B cell (primary cell): ENCODE results near the gene IFI35. TPM values are rescaled to one million over a fixed set of nuclear protein-coding genes. Genes with fewer than 3 reads are reported as not detected.
A peak's percentile ranks its signal among the peaks of the same experiment; 100 is the strongest.

Experiments used
- ATAC-seq: fragments of 200-7000 bp; cut with Tn5 transposase; one replicate; pipeline ENCODE4 v1.10.0; 2021; ENCODE audit warnings: low read depth, mild to moderate bottlenecking, moderate number of reproducible peaks, moderate library complexity
- CTCF ChIA-PET: fragments of 350-600 bp; sonication (Branson Sonifier 250); formaldehyde crosslinking; loops from one replicate; lab custom pipeline; 2021; ENCODE audit warnings: antibody characterized with exemption, inconsistent platforms; lab: Charles Lee
- POLR2A ChIA-PET: fragments of 350-600 bp; sonication (Branson Sonifier 250); formaldehyde crosslinking; loops from one replicate; lab custom pipeline; 2021; ENCODE audit warnings: antibody characterized with exemption; lab: Charles Lee
- DNase-seq: peaks from one replicate; pipeline ENCODE4 v3.0.0; 2013
- H2AFZ ChIP-seq: 2 replicates; pipeline ENCODE4 v1.6.1; 2012; ENCODE audit warnings: mild to moderate bottlenecking, low read depth, low read length; ENCODE audit not compliant: insufficient read depth, poor library complexity, severe bottlenecking
- H3K27ac ChIP-seq, 2 donors: 1 replicate in 1 of 2; 2 replicates in 1 of 2; pipeline ENCODE4 v1.5.1; 2012 to 2013; ENCODE audit warnings: low read length in 2 of 2, mild to moderate bottlenecking in 2 of 2, moderate library complexity in 1 of 2
- H3K27me3 ChIP-seq, 4 experiments: fragments of 200-600 bp in 1 of 4; sonication (generic) in 1 of 4; replicated peaks in 1 of 4; 1 replicate in 2 of 4; 2 replicates in 2 of 4; pipeline versions ENCODE4 v1.6.1 to v1.7.0; 2013 to 2016; ENCODE audit warnings: low read length in 3 of 4, mild to moderate bottlenecking in 2 of 4, mixed read lengths in 1 of 4, moderate library complexity in 1 of 4; ENCODE audit not compliant: insufficient read depth in 4 of 4, control insufficient read depth in 3 of 4; ENCODE audit errors: control extremely low read depth in 1 of 4
- H3K36me3 ChIP-seq, 2 experiments: replicated peaks in 1 of 2; 1 replicate in 1 of 2; 2 replicates in 1 of 2; pipeline versions ENCODE4 v1.6.1 to v1.7.1; 2013; ENCODE audit warnings: low read length in 1 of 2; ENCODE audit not compliant: insufficient read depth in 2 of 2, control insufficient read depth in 1 of 2; ENCODE audit errors: control extremely low read depth in 1 of 2, extremely low read depth in 1 of 2
- H3K4me1 ChIP-seq, 2 donors: fragments of 200-600 bp in 1 of 2; sonication (generic) in 1 of 2; 1 replicate in 1 of 2; 2 replicates in 1 of 2; pipeline versions ENCODE4 v1.5.1 to v1.6.1; 2013 to 2017; ENCODE audit warnings: low read length in 2 of 2; ENCODE audit not compliant: control insufficient read depth in 2 of 2, insufficient read depth in 2 of 2
- H3K4me2 ChIP-seq: replicated peaks from 2 replicates; pipeline ENCODE3; 2012; ENCODE audit warnings: mild to moderate bottlenecking, low read depth, low read length; ENCODE audit not compliant: poor library complexity, severe bottlenecking
- H3K4me3 ChIP-seq, 5 experiments: fragments of 200-600 bp in 1 of 5; sonication (generic) in 1 of 5; 1 replicate in 3 of 5; 2 replicates in 2 of 5; pipeline versions ENCODE4 v1.5.1 to v1.7.0; 2011 to 2016; ENCODE audit warnings: low read length in 4 of 5, mild to moderate bottlenecking in 4 of 5, low read depth in 2 of 5, control low read depth in 1 of 5, moderate library complexity in 1 of 5; ENCODE audit not compliant: insufficient read depth in 1 of 5; ENCODE audit errors: control extremely low read depth in 1 of 5, extremely low read depth in 1 of 5
- H3K79me2 ChIP-seq: fragments of 200-600 bp; sonication (generic); one replicate; pipeline ENCODE4 v1.6.0; 2016; ENCODE audit warnings: low read length; ENCODE audit not compliant: control insufficient read depth, insufficient read depth
- H3K9ac ChIP-seq: fragments of 200-600 bp; sonication (generic); 2 replicates; pipeline ENCODE4 v1.6.1; 2017; ENCODE audit warnings: mild to moderate bottlenecking, low read length, moderate library complexity
- H3K9me3 ChIP-seq, 3 donors: one replicate each; pipeline versions ENCODE4 v1.6.1 to v1.7.1; 2013; ENCODE audit warnings: low read length in 2 of 3; ENCODE audit not compliant: control insufficient read depth in 2 of 3, insufficient read depth in 1 of 3; ENCODE audit errors: control extremely low read depth in 1 of 3
- H4K20me1 ChIP-seq: 2 replicates; pipeline ENCODE4 v1.6.0; 2012; ENCODE audit warnings: mild to moderate bottlenecking, low read length; ENCODE audit not compliant: insufficient read depth, control insufficient read depth, poor library complexity, severe bottlenecking
- H3K27ac Mint-ChIP-seq: one replicate; pipeline ENCODE4 v1.8.0; 2021; ENCODE audit warnings: mixed read lengths
- H3K27me3 Mint-ChIP-seq: one replicate; pipeline ENCODE4 v1.8.0; 2021; ENCODE audit warnings: mixed read lengths
- H3K4me1 Mint-ChIP-seq: one replicate; pipeline ENCODE4 v1.8.0; 2021; ENCODE audit warnings: mixed read lengths
- H3K4me3 Mint-ChIP-seq: one replicate; pipeline ENCODE4 v1.8.0; 2021; ENCODE audit warnings: mixed read lengths
- H3K9me3 Mint-ChIP-seq: one replicate; pipeline ENCODE4 v1.8.0; 2022; ENCODE audit warnings: mixed read lengths; ENCODE audit not compliant: insufficient read depth
- CTCF ChIP-seq: fragments of 200-600 bp; IDR thresholded peaks from one replicate; pipeline ENCODE4 v1.8.0; 2022; ENCODE audit warnings: antibody characterized with exemption, mild to moderate bottlenecking
- EZH2 ChIP-seq: IDR thresholded peaks from 2 replicates; pipeline ENCODE4 v1.6.1; 2012; ENCODE audit warnings: borderline replicate concordance, low read depth, mild to moderate bottlenecking, moderate library complexity, low read length; ENCODE audit not compliant: insufficient read depth, poor library complexity, severe bottlenecking
- WGBS: methylation state at CpG from one replicate; pipeline ENCODE4 v1.1.5; 2013; ENCODE audit warnings: missing lambda C conversion rate; ENCODE audit not compliant: insufficient coverage; 5-methylcytosine and 5-hydroxymethylcytosine counted together
- intact Hi-C: fragments of 100-400 bp; cut with micrococcal nuclease; formaldehyde crosslinking; loops from one replicate; pipeline ENCODE4 v1.10.0; 2022
- polyA plus RNA-seq: library from polyadenylated mRNA; depleted of rRNA; stranded (reverse); fragments of >200 nt; gene quantifications from 2 replicates; pipeline ENCODE4 v1.2.3, GENCODE V29; 2012
- total RNA-seq, 2 donors: library from RNA; stranded (reverse); fragments of 120-200 nt in 1 of 2; gene quantifications; 1 replicate in 1 of 2; 2 replicates in 1 of 2; pipeline versions ENCODE4 v1.2.3 to v1.2.4, GENCODE V29; 2013 to 2022

IFI35 gene
- total and polyA plus RNA-seq, 2 donors (not counting 1 experiment from before 2014, with no cell fraction given) = 37.2 to 42.2 TPM

- Histone ChIP-seq H3K79me2 (peaks cover 55% of the 10 kb centered on the region), H3K9ac (peak overlapping the region; percentile 7), H3K4me1 (peaks cover 30 to 33% of the 10 kb centered on the region in 2 donors), H3K4me3 (no peak overlapping the region), H2AFZ (no peak overlapping the region), H4K20me1 (peaks cover 5% of the 10 kb centered on the region), H3K27me3 (no peaks in the 10 kb centered on the region), H3K27ac (peak overlapping the region in 1 of 2 donors; percentile 17), H3K4me2 (no peak overlapping the region), H3K9me3 (no peaks in the 10 kb centered on the region), H3K36me3 (peaks cover 27 to 57% of the 10 kb centered on the region in 2 experiments)
- no peak for ATAC-seq
- DNase-seq = no peak
- TF ChIP-seq CTCF (no peak), EZH2 (no peak)
- CTCF ChIA-PET = interaction anchor here (6.5 kb wide), 1 partner anchor 7 kb away, joined by 54 read pairs; the partner anchor contains the start of gene RPL27
- Mint-ChIP-seq H3K4me3 (no peak overlapping the region), H3K4me1 (peaks cover 43% of the 10 kb centered on the region), H3K27ac (peak overlapping the region; percentile 56), H3K9me3 (no peaks in the 10 kb centered on the region), H3K27me3 (no peaks in the 10 kb centered on the region)
- POLR2A ChIA-PET = no interaction called here
- intact Hi-C loops = loop anchor here (10.0 kb wide), 2 partner anchors 315 to 415 kb away; partner anchors contain the start of genes PLEKHH3 and PSMC3IP
- WGBS = 37% methylated on average over 2 of the region's 6 CpGs
These were observed 16.6 kb upstream of the IFI35 start for GRCh38 chr17:42989726-42990652.

- intact Hi-C loops = loop anchor here (10.0 kb wide), 1 partner anchor 417 kb away; the partner anchor contains the start of gene PSMC3IP
- Histone ChIP-seq H2AFZ (no peak overlapping the region), H3K4me2 (no peak overlapping the region), H3K79me2 (peaks cover 51% of the 10 kb centered on the region), H3K36me3 (peaks cover 27 to 57% of the 10 kb centered on the region in 2 experiments), H4K20me1 (peaks cover 5% of the 10 kb centered on the region), H3K9me3 (no peaks in the 10 kb centered on the region), H3K4me3 (no peak overlapping the region), H3K27ac (no peak overlapping the region), H3K9ac (no peak overlapping the region), H3K4me1 (peaks cover 18 to 21% of the 10 kb centered on the region in 2 donors), H3K27me3 (no peaks in the 10 kb centered on the region)
- no peak overlapping the region for H3K4me3 Mint-ChIP-seq
- no peaks in the 10 kb centered on the region for H3K27me3 Mint-ChIP-seq
- 95% methylated on average over 6 of the region's 6 CpGs for WGBS
- POLR2A ChIA-PET = no interaction called here
- no peaks in the 10 kb centered on the region for H3K9me3 Mint-ChIP-seq
- CTCF ChIA-PET = no interaction called here
- H3K27ac Mint-ChIP-seq = no peak overlapping the region
- peaks cover 30% of the 10 kb centered on the region for H3K4me1 Mint-ChIP-seq
- TF ChIP-seq CTCF (no peak), EZH2 (no peak)
- ATAC-seq (no peak), DNase-seq (no peak)
These were observed 15.1 kb upstream of the IFI35 start for GRCh38 chr17:42991471-42991870.
